ENCODE results near the gene SGSM2.

The SGSM2 gene

GRCh38 chr17:2375406-2375805 is 38.1 kb downstream of the SGSM2 start:
- Histone ChIP-seq H3K27ac (no peak overlapping the region), H3K4me1 (ENCODE audit: low read depth, poor library complexity, severe bottlenecking) (no peaks in the 10 kb centered on the region), H3K4me3 (IDR thresholded peaks at IDR 0.05; ENCODE audit: insufficient read depth, low read depth, low read length) (no peak overlapping the region), H3K36me3 (ENCODE audit: insufficient read depth) (no peaks in the 10 kb centered on the region), H4K20me1 (ENCODE audit: insufficient read depth) (no peaks in the 10 kb centered on the region), H2AFZ (ENCODE audit: low read depth) (no peak overlapping the region), H3K4me2 (no peak overlapping the region), H3K79me2 (ENCODE audit: insufficient read depth, low read depth) (no peaks in the 10 kb centered on the region), H3K27me3 (ENCODE audit: insufficient read depth, low read depth) (no peaks in the 10 kb centered on the region), H3K9ac (no peak overlapping the region)
- no peak for TF ChIP-seq CTCF (conservative IDR thresholded peaks at IDR 0.05; ENCODE audit: low read depth, low read length)

GRCh38 chr17:2376107-2376506 is 38.8 kb downstream of the SGSM2 start:
- Histone ChIP-seq H3K4me3 (IDR thresholded peaks at IDR 0.05; ENCODE audit: insufficient read depth, low read depth, low read length) (no peak overlapping the region), H3K4me1 (ENCODE audit: low read depth, poor library complexity, severe bottlenecking) (no peaks in the 10 kb centered on the region), H4K20me1 (ENCODE audit: insufficient read depth) (no peaks in the 10 kb centered on the region), H3K79me2 (ENCODE audit: insufficient read depth, low read depth) (no peaks in the 10 kb centered on the region), H3K9ac (no peak overlapping the region), H3K36me3 (ENCODE audit: insufficient read depth) (no peaks in the 10 kb centered on the region), H3K27ac (no peak overlapping the region), H2AFZ (ENCODE audit: low read depth) (no peak overlapping the region), H3K27me3 (ENCODE audit: insufficient read depth, low read depth) (no peaks in the 10 kb centered on the region), H3K4me2 (no peak overlapping the region)
- TF ChIP-seq CTCF (conservative IDR thresholded peaks at IDR 0.05; ENCODE audit: low read depth, low read length) = no peak

GRCh38 chr17:2377659-2378058 is 40.4 kb downstream of the SGSM2 start:
- Histone ChIP-seq H2AFZ (ENCODE audit: low read depth) (no peak overlapping the region), H3K4me2 (no peak overlapping the region), H3K27ac (no peak overlapping the region), H3K27me3 (ENCODE audit: insufficient read depth, low read depth) (no peaks in the 10 kb centered on the region), H3K4me1 (ENCODE audit: low read depth, poor library complexity, severe bottlenecking) (peaks cover under 1% of the 10 kb centered on the region), H4K20me1 (ENCODE audit: insufficient read depth) (no peaks in the 10 kb centered on the region), H3K79me2 (ENCODE audit: insufficient read depth, low read depth) (no peaks in the 10 kb centered on the region), H3K4me3 (IDR thresholded peaks at IDR 0.05; ENCODE audit: insufficient read depth, low read depth, low read length) (no peak overlapping the region), H3K9ac (no peak overlapping the region), H3K36me3 (ENCODE audit: insufficient read depth) (no peaks in the 10 kb centered on the region)
- no peak for TF ChIP-seq CTCF (conservative IDR thresholded peaks at IDR 0.05; ENCODE audit: low read depth, low read length)

GRCh38 chr17:2378905-2379304 is 41.6 kb downstream of the SGSM2 start:
- H3K36me3 ChIP-seq (ENCODE audit: insufficient read depth) = no peaks in the 10 kb centered on the region
- H4K20me1 ChIP-seq (ENCODE audit: insufficient read depth) = no peaks in the 10 kb centered on the region
- H3K27ac ChIP-seq = no peak overlapping the region
- no peaks in the 10 kb centered on the region for H3K79me2 ChIP-seq (ENCODE audit: insufficient read depth, low read depth)
- H3K4me1 ChIP-seq (ENCODE audit: low read depth, poor library complexity, severe bottlenecking) = peaks cover 6% of the 10 kb centered on the region
- H3K27me3 ChIP-seq (ENCODE audit: insufficient read depth, low read depth) = no peaks in the 10 kb centered on the region
- no peak overlapping the region for H3K4me3 ChIP-seq (IDR thresholded peaks at IDR 0.05; ENCODE audit: insufficient read depth, low read depth, low read length)
- no peak overlapping the region for H2AFZ ChIP-seq (ENCODE audit: low read depth)
- no peak overlapping the region for H3K9ac ChIP-seq
- TF ChIP-seq CTCF (conservative IDR thresholded peaks at IDR 0.05; ENCODE audit: low read depth, low read length) = no peak
- no peak overlapping the region for H3K4me2 ChIP-seq
